Astrocyte of the cerebellum (primary cell): ENCODE data around the gene CLEC4M.
"Not testable (repeated sequence)": the region's sequence is repeated elsewhere in the genome, so short reads cannot be mapped to it uniquely, and the experiment has no call there.

Experiments
- DNase-seq: peaks from one replicate; pipeline ENCODE4 v3.0.0-alpha.2; 2011; ENCODE audit warnings: low read depth
- H3K4me3 ChIP-seq: 2 replicates; pipeline ENCODE4 v1.5.1; 2011; ENCODE audit warnings: mild to moderate bottlenecking, low read depth, low read length, moderate library complexity
- in situ Hi-C: cut with HindIII; loops from 2 replicates; pipeline ENCODE4 v1.10.0; 2017; ENCODE audit warnings: low sequenced_read_pairs
- TF ChIP-seq, protein P1 (sequence below): IDR thresholded peaks from 2 replicates; pipeline ENCODE4 v1.5.1; 2012; ENCODE audit warnings: low read length, low read depth, moderate library complexity, mild to moderate bottlenecking; ENCODE audit errors: missing control alignments

The CLEC4M gene

DNA sequence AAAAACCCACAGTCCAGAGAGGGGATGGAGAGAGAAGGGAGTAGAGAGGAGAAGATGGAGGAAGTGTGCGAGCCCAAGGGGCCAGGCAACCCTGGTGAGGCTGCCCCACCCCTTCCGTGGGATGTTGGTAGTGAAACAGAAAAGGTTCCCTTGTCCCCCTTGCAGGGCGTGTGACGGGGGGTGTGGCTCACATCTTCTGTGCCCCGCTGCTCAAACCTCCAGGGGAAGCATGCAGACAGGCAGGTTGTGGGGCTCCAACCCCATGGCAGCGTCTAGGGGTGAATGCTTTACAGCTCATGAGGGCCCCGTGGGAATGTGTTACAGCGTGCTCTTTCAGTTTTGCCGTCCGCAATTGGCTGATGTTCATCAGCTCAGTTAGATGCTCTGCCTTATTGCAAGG lies 52.3 kb downstream of the CLEC4M start:
- TF ChIP-seq, protein P1, sequence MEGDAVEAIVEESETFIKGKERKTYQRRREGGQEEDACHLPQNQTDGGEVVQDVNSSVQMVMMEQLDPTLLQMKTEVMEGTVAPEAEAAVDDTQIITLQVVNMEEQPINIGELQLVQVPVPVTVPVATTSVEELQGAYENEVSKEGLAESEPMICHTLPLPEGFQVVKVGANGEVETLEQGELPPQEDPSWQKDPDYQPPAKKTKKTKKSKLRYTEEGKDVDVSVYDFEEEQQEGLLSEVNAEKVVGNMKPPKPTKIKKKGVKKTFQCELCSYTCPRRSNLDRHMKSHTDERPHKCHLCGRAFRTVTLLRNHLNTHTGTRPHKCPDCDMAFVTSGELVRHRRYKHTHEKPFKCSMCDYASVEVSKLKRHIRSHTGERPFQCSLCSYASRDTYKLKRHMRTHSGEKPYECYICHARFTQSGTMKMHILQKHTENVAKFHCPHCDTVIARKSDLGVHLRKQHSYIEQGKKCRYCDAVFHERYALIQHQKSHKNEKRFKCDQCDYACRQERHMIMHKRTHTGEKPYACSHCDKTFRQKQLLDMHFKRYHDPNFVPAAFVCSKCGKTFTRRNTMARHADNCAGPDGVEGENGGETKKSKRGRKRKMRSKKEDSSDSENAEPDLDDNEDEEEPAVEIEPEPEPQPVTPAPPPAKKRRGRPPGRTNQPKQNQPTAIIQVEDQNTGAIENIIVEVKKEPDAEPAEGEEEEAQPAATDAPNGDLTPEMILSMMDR, result no peak
- no peak overlapping the region for H3K4me3 ChIP-seq
- DNase-seq, result no peak
- in situ Hi-C loops, result no loop called here

DNA sequence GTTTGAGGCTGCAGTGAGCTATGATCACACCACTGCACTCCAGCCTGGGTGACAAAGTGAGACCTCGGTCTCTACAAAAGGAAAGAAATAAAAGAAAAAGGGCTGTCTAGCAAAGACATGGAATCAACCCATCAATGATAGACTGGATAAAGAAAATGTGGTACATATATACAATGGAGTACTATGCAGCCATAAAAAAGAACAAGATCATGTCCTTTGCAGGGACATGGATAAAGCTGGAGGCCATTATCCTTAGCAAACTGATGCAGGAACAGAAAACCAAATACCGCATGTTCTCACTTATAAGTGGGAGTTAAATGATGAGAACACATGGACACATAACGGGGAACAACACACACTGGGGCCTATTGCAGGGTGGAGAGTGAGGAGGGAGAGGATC lies 53.0 kb downstream of the CLEC4M start:
- DNase-seq, in situ Hi-C loops, H3K4me3 ChIP-seq: not testable (repeated sequence)

DNA sequence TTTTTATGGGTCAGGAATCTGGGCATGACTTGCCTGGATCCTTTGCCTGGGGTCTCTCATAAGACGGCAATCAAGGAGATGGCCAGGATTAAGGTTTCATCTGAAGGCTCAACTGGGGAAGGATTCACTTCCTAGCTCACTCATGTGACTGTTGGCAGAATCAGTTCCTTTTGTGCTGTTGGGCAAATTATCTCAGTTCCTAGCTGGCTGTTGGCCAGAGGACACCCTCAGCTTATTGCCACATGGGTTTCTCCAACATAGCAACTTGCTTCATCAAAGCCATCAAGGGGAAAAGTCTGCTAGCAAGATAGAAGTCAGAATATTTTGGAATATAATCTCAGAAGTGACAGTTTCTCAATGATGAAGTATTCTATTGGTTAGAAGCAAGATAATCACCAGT lies 54.8 kb downstream of the CLEC4M start:
- TF ChIP-seq, protein P1, result no peak
- in situ Hi-C loops, result no loop called here

DNA sequence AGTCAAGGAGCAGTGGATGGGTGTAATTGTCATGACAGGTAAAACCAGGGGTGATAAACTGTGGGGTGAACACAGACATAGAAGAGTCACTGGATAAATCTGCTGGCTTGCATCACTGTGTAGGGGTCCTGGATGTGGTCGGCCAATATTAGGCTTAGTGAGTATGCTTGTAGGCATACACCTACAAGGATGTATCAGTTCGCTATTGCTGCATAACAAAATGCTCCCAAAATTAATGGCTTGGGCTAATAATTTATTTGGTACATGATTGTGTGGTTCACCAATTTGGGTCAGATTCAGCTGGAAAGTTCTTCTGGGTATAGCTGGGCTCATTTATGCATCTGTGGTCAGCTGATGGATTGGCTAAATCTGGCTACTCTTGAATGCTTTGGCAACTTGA lies 55.8 kb downstream of the CLEC4M start:
- no peak for DNase-seq
- TF ChIP-seq, protein P1, result no peak
- no peak overlapping the region for H3K4me3 ChIP-seq
- in situ Hi-C loops, result no loop called here

More for the DNA sequence above, 54.8 kb downstream of the CLEC4M start:
- no peak overlapping the region for H3K4me3 ChIP-seq
- DNase-seq, result no peak
